ENCODE data around the gene FMC1.

- no peak for TF ChIP-seq EZH2 (IDR thresholded peaks at IDR 0.05; ENCODE audit: borderline replicate concordance, low read length)
- no peak for TF ChIP-seq CTCF (conservative IDR thresholded peaks at IDR 0.05 in 1 of 2, IDR thresholded peaks at IDR 0.05 in 1 of 2; ENCODE audit: extremely low read depth in 1 of 2, insufficient read depth in 1 of 2, low read depth in 1 of 2, low read length in 2 of 2)
These were observed 10.7 kb upstream of the FMC1 start for GRCh38 chr7:139330333-139331030.

Measured in mammary epithelial cell (primary cell).